ENCODE data around the gene FAM177B.

DNA sequence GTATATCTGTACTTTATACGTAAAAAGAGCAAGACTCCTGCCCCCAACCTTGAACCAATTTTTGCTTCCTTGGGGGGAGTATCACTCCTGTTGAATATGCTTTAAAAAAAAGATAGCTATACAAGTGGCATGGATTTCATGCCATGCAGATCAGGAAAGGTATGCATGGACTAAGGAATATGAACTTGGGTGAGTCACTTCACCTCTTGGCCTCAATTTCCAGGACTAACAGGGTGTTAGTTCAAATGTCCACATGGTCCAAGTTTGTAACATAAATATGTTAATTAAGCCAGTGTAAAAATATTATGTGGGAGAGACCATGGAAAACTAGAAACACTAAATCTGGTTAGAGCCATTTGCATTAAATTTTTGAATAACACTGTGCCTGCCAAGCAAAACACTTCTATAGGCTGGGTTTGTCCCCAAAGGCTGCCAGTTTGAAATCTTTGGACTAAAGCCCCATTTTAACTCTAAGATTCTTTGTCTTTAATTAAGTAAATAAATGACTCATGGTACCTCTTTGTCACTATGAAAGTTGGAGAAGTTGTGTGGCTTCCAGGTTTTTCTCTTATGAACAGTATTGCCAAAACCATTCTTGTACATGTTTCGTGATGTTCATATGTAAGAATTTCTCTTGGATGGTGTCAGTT lies 33.1 kb downstream of the FAM177B start:
- TF ChIP-seq, protein P1, sequence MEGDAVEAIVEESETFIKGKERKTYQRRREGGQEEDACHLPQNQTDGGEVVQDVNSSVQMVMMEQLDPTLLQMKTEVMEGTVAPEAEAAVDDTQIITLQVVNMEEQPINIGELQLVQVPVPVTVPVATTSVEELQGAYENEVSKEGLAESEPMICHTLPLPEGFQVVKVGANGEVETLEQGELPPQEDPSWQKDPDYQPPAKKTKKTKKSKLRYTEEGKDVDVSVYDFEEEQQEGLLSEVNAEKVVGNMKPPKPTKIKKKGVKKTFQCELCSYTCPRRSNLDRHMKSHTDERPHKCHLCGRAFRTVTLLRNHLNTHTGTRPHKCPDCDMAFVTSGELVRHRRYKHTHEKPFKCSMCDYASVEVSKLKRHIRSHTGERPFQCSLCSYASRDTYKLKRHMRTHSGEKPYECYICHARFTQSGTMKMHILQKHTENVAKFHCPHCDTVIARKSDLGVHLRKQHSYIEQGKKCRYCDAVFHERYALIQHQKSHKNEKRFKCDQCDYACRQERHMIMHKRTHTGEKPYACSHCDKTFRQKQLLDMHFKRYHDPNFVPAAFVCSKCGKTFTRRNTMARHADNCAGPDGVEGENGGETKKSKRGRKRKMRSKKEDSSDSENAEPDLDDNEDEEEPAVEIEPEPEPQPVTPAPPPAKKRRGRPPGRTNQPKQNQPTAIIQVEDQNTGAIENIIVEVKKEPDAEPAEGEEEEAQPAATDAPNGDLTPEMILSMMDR (IDR thresholded peaks at IDR 0.05; ENCODE audit: borderline replicate concordance, extremely low read depth, low read length, poor library complexity, severe bottlenecking): no peak
- TF ChIP-seq EZH2 (IDR thresholded peaks at IDR 0.05; ENCODE audit: borderline replicate concordance, low read depth, low read length, severe bottlenecking): no peak
